Activated CD4-positive, alpha-beta T cell treated with anti-CD3 and anti-CD28 coated beads, Interleukin-2, amount 50 U/mL, for 1 hour (primary cell): ENCODE measurements around the gene PSMD13.

Experiments used
- DNase-seq: peaks from one replicate; pipeline ENCODE4 v3.0.0-alpha.2; 2020

PSMD13 gene

GRCh38 chr11:279040-279965 is 42.5 kb downstream of the PSMD13 start:
- DNase-seq: no peak

- DNase-seq: no peak
These were observed 43.4 kb downstream of the PSMD13 start for GRCh38 chr11:279966-280705.

DNA sequence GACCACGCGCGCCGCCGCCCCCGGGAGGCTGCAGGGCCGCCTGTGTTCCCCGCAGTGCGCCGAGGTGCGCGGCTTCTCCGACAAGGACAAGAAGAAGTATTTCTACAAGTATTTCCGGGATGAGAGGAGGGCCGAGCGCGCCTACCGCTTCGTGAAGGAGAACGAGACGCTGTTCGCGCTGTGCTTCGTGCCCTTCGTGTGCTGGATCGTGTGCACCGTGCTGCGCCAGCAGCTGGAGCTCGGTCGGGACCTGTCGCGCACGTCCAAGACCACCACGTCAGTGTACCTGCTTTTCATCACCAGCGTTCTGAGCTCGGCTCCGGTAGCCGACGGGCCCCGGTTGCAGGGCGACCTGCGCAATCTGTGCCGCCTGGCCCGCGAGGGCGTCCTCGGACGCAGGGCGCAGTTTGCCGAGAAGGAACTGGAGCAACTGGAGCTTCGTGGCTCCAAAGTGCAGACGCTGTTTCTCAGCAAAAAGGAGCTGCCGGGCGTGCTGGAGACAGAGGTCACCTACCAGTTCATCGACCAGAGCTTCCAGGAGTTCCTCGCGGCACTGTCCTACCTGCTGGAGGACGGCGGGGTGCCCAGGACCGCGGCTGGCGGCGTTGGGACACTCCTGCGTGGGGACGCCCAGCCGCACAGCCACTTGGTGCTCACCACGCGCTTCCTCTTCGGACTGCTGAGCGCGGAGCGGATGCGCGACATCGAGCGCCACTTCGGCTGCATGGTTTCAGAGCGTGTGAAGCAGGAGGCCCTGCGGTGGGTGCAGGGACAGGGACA is 44.1 kb downstream of the PSMD13 start:
- DNase-seq: no peak

GRCh38 chr11:281486-282161 is 44.8 kb downstream of the PSMD13 start:
- no peak for DNase-seq

DNA sequence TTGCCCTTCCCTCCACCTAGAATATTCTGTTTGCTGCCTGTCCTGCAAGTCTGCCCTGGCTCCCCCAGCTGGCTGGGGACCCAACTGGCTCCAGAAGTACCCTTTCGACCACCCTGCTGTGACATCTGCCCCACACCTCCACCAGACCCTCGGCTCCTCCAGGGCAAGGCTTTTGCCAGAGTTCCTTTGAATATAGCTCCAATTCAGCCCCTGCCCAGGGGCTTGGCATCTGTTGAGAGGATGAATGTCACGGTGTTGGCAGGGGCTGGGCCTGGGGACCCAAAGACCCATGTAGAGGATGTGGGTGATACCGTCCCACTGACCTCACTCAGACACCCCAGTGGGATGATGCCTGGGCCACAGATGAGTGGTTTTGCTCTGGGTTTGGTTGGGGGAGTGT is 45.4 kb downstream of the PSMD13 start:
- DNase-seq: no peak

DNA sequence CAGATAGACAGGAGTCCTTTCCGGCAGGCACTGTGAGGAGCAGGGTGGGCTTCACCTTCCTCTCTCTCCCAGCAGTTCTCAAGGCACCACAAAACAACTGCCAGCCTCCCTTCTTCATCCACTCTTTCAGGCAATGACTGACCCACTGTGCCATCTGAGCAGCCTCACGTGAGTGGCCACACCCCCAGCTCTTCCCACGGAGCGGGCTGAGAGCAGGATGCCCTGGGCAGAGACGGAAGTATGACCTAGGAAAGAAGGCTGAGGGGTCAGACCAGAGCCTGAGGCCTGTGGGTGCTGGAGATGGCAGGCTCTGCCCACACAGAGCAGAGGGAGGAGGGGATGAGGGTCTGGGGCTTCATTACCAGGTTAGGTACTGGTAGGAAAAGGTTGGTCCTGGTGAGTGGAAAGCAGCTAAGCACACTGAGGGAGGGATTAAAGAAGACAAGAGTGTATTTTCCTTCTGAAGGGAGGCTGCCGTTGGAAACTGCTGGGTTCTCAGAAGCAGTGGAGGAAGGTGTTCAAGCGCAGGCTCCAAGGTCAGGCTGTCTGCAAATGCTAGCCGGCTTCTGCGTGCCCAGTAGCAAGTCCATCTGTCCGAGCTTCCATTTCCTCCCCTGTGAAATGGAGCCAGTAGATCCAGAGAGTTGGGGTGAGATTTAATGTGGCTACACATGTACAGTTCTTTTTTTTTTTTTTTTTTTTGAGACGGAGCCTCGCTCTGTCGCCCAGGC is 46.0 kb downstream of the PSMD13 start:
- DNase-seq: no peak

DNA sequence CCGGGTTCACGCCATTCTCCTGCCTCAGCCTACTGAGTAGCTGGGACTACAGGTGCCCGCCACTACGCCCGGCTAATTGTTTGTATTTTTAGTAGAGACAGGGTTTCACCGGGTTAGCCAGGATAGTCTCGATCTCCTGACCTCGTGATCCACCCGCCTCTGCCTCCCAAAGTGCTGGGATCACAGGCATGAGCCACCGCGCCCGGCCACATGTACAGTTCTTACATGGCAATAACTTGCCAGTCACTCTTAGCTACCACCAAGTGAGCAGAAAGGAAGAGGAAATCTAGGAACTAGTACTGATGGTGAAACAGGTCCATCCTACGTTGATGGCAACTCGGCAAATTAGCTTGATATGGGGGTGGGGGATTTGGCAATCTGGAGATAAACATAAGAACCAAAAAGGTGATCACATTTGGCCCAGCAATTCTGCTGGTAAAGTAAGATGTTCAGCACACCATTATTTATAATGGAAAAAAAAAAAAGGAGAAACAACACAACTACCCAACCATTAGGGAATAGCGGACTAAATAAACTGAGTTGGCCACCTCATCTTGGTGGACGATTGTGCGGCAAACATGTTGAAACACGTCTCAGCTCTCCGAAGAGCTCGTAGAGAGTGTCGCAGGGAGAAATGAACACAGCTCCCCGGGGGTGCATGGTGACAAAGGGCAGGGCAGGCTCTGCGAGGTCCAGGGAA is 46.8 kb downstream of the PSMD13 start:
- DNase-seq: no peak

DNA sequence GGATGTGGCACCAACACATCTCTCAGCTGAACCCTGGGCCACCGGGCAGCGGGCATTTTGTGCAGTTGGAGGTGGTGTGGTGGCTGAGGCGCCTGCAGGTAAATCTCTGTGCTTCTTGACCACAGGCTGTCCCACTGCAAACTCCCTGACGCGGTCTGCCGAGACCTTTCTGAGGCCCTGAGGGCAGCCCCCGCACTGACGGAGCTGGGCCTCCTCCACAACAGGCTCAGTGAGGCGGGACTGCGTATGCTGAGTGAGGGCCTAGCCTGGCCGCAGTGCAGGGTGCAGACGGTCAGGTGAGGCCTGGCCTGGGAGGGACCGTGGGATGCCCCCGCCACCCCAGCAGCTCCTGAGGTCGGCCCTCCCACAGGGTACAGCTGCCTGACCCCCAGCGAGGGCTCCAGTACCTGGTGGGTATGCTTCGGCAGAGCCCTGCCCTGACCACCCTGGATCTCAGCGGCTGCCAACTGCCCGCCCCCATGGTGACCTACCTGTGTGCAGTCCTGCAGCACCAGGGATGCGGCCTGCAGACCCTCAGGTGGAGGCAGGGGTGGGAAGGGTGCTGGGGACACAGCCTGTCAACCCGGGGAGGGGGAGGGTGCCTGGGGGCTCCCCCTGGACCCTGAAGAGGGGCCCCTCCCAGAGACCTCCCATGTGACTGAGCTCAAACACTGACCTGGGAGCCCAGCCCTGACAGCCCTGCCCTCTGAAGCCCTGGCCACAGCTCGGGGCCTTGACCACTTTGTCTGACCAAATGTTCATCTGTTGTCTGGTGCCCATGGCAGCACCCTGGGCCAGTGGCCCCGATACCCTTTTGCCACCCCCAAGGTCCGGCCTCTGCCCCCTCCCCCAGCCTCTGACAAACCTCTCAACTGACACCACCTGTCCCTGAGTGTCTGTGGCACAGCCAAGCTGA is 47.6 kb downstream of the PSMD13 start:
- no peak for DNase-seq

- no peak for DNase-seq
These were observed 48.5 kb downstream of the PSMD13 start for GRCh38 chr11:285021-285893.

DNA sequence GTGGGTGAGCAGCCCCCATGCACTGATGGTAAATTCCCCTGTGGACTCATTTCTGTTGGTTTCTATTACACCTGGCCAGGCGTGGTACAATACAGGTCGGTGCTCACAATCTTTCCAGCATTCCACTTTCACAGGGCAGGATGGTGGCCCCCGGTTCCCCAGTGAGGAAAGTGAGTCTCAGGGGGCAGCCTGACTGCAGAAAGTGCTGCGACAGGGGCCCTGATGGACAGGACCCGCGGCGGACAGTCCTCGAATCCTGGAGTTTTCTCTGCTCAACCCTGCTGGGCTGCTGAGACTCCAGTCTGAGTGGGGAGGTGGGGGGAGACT is 49.1 kb downstream of the PSMD13 start:
- DNase-seq: no peak

DNA sequence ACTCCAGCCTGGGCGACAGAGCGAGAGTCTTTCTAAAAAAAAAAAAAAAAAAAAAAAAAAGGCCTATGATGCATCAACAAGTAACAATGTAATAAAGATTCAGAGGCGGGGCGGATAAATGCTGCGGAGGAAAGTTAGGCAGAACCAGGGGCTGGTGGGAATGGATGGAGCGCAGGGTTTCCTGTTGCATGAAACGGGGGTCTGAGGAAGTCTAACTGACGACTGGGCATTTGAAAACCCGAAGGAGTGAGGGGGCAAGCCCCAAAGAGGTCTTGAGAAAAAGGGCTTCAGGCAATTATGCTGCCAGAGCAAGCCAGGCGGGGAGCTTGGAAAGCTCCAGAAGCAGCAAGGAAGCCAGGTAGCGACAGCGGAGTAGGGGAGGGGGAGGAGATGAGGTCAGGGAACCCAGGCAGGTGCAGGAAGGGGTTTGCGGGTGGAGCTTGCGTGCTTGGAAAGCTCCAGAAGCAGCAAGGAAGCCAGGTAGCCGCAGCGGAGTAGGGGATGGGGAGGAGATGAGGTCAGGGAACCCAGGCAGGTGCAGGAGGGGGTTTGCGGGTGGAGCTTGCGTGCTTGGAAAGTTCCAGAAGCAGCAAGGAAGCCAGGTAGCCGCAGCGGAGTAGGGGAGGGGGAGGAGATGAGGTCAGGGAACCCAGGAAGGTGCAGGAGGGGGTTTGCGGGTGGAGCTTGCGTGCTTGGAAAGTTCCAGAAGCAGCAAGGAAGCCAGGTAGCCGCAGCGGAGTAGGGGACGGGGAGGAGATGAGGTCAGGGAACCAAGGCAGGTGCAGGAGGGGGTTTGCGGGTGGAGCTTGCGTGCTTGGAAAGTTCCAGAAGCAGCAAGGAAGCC is 50.4 kb downstream of the PSMD13 start:
- DNase-seq: peak; percentile 77

- peak; percentile 76 for DNase-seq
These were observed 51.2 kb downstream of the PSMD13 start for GRCh38 chr11:287821-288477.

DNA sequence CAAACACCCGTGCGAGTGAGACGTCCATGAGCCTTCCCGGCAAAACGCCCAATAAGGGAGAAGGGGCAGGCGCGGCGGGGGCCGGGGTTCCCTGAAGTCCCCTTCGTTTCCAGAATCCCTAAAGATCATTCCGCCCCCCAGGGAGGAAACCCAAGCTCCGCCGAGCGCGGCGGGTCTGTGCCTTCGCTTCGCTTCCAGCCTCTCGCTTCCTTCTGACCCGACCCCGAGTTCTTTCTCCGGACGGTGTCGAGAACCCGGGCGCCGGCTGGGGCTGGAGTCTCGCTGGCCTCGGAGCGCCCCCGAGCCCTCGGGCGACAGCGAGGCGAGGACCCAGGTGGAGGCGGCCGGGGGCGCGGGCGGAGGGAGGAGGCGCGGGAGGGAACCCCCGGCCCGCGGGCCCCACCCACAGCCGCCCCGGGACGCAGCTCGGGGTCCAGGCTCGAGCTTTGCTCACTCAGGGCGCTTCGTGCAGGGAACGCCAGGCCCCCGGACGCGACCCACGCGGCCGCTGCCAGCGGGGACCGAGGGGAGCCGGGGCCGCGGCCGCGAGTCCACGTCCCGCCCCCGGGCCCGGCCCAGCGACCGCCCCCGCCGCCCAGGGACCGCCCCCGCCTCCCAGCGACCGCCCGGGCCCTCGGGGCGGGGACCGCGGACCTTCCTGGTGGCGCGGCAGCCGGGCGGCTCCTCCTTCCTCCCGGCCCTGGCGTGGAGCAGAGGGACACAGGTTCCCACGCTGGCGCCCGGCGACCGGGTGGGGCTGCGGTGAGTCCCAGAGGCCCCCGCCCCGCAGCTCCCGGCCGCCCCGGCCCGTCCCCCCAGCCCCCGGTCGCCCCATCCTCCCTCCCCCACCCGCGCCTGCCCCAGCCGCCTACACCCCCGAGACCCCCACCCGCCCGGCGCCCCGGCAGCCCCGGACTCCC is 52.0 kb downstream of the PSMD13 start, which contains the start of gene PGGHG:
PGGHG (plus strand) TSS at position 649 of the 920 bp plus-strand sequence. CDS start 691 bp downstream, outside the sequence.
- DNase-seq: peak; percentile 59

DNA sequence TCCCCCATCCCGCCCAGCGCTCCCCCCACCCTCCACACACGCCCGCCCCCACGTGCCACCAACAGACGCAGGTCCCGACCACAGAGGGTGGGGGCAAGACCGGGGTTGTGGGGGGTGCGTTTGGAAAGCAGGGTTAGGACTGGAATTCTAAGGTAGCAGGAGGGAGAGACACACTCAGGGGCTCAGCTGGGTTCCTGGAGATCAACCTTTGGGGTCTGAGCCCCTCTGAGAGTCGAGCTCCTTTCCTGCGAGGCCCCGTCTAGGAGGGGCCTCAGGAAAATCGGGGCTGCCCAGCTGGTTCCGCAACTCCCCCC is 52.6 kb downstream of the PSMD13 start:
- DNase-seq: no peak

- DNase-seq: no peak
These were observed 53.2 kb downstream of the PSMD13 start for GRCh38 chr11:289712-290620.
